ENCODE measurements around the gene SOHLH1. TPM values are rescaled to one million over a fixed set of nuclear protein-coding genes. Genes with fewer than 3 reads are reported as not detected.
"Not testable (repeated sequence)": the region's sequence is repeated elsewhere in the genome, so short reads cannot be mapped to it uniquely, and the experiment has no call there.

Gene SOHLH1
- total RNA-seq, 1 donor from 2014 or later = not detected

GRCh38 chr9:135692410-135692809 lies 6.9 kb downstream of the SOHLH1 start:
- ATAC-seq (ENCODE audit: poor library complexity) = no peak

GRCh38 chr9:135690836-135691570 lies 8.3 kb downstream of the SOHLH1 start:
- intact Hi-C loops (cut with DNase I) = no loop called here
- DNase-seq (no peak), ATAC-seq (ENCODE audit: poor library complexity) (no peak)

More at GRCh38 chr9:135692410-135692809, 6.9 kb downstream of the SOHLH1 start:
- intact Hi-C loops (cut with DNase I) = no loop called here
- DNase-seq = no peak

GRCh38 chr9:135689011-135689410 lies 10.3 kb downstream of the SOHLH1 start:
- ATAC-seq (ENCODE audit: poor library complexity) (no peak), DNase-seq (no peak)
- intact Hi-C loops (cut with DNase I) = no loop called here

- ATAC-seq (ENCODE audit: poor library complexity) = no peak
- intact Hi-C loops (cut with DNase I) = no loop called here
- DNase-seq = no peak
These were observed 12.1 kb downstream of the SOHLH1 start for GRCh38 chr9:135687216-135687615.

GRCh38 chr9:135684691-135685090 lies 14.6 kb downstream of the SOHLH1 start:
- no peak for DNase-seq
- intact Hi-C loops (cut with DNase I) = no loop called here

GRCh38 chr9:135683401-135684034 lies 15.8 kb downstream of the SOHLH1 start:
- ATAC-seq (ENCODE audit: poor library complexity) = no peak
- intact Hi-C loops (cut with DNase I) = no loop called here
- no peak for DNase-seq

More at GRCh38 chr9:135684691-135685090, 14.6 kb downstream of the SOHLH1 start:
- no peak for ATAC-seq (ENCODE audit: poor library complexity)

- ATAC-seq (ENCODE audit: poor library complexity) (no peak), DNase-seq (no peak)
- intact Hi-C loops (cut with DNase I) = no loop called here
These were observed 18.1 kb downstream of the SOHLH1 start for GRCh38 chr9:135681161-135681560.

GRCh38 chr9:135680056-135680455 lies 19.2 kb downstream of the SOHLH1 start:
- DNase-seq (no peak), ATAC-seq (ENCODE audit: poor library complexity) (no peak)
- intact Hi-C loops (cut with DNase I) = no loop called here

- ATAC-seq (ENCODE audit: poor library complexity) (no peak), DNase-seq (no peak)
- intact Hi-C loops (cut with DNase I) = no loop called here
These were observed 20.9 kb downstream of the SOHLH1 start for GRCh38 chr9:135678236-135679017.

- DNase-seq (no peak), ATAC-seq (ENCODE audit: poor library complexity) (no peak)
- intact Hi-C loops (cut with DNase I) = no loop called here
These were observed 21.6 kb downstream of the SOHLH1 start for GRCh38 chr9:135677641-135678168.

GRCh38 chr9:135676891-135677290 lies 22.4 kb downstream of the SOHLH1 start:
- no peak for DNase-seq
- intact Hi-C loops (cut with DNase I) = no loop called here

GRCh38 chr9:135674977-135675376 lies 24.3 kb downstream of the SOHLH1 start:
- no peak for ATAC-seq (ENCODE audit: poor library complexity)
- no peak for DNase-seq
- intact Hi-C loops (cut with DNase I) = no loop called here

More at GRCh38 chr9:135676891-135677290, 22.4 kb downstream of the SOHLH1 start:
- no peak for ATAC-seq (ENCODE audit: poor library complexity)

GRCh38 chr9:135673941-135674340 lies 25.3 kb downstream of the SOHLH1 start:
- ATAC-seq (ENCODE audit: poor library complexity) (no peak), DNase-seq (no peak)
- intact Hi-C loops (cut with DNase I) = no loop called here

GRCh38 chr9:135672786-135673185 lies 26.5 kb downstream of the SOHLH1 start:
- intact Hi-C loops (cut with DNase I); DNase-seq; ATAC-seq (ENCODE audit: poor library complexity): not testable (repeated sequence)

- no peak for DNase-seq
- intact Hi-C loops (cut with DNase I) = no loop called here
- no peak for ATAC-seq (ENCODE audit: poor library complexity)
These were observed 27.7 kb downstream of the SOHLH1 start for GRCh38 chr9:135671591-135672041.

GRCh38 chr9:135670721-135671590 lies 28.3 kb downstream of the SOHLH1 start:
- ATAC-seq (ENCODE audit: poor library complexity) (no peak), DNase-seq (no peak)
- intact Hi-C loops (cut with DNase I) = no loop called here

GRCh38 chr9:135669616-135670285 lies 29.5 kb downstream of the SOHLH1 start:
- no peak for DNase-seq
- ATAC-seq (ENCODE audit: poor library complexity) = no peak
- intact Hi-C loops (cut with DNase I) = no loop called here

- ATAC-seq (ENCODE audit: poor library complexity); DNase-seq; intact Hi-C loops (cut with DNase I): not testable (repeated sequence)
These were observed 30.3 kb downstream of the SOHLH1 start for GRCh38 chr9:135669018-135669417.
